ENCODE measurements around the gene AUTS2. TPM values are rescaled to one million over a fixed set of nuclear protein-coding genes. Genes with fewer than 3 reads are reported as not detected.

The AUTS2 gene
- 12.6 TPM for polyA plus RNA-seq (2012; ENCODE audit: missing spikeins)

- DNase-seq (ENCODE audit: insufficient read length) (peak; percentile 69), FAIRE-seq (peak; percentile 92)
- TF ChIP-seq POLR2AphosphoS5 (IDR thresholded peaks at IDR 0.05; ENCODE audit: low read depth, low read length) (no peak), TAF1 (IDR thresholded peaks at IDR 0.05; ENCODE audit: borderline replicate concordance, low read depth, low read length) (no peak), POLR2A (IDR thresholded peaks at IDR 0.05; ENCODE audit: low read depth, low read length) (no peak)
Measured at GRCh38 chr7:69598081-69598486, at the start of gene AUTS2. TSS of gene AUTS2 (plus strand) at chr7:69598475. CDS start at chr7:69599654, 1,179 bp downstream.

- DNase-seq (ENCODE audit: insufficient read length), result no peak
- FAIRE-seq, result no peak
- TF ChIP-seq POLR2AphosphoS5 (IDR thresholded peaks at IDR 0.05; ENCODE audit: low read depth, low read length) (no peak), POLR2A (IDR thresholded peaks at IDR 0.05; ENCODE audit: low read depth, low read length) (no peak), TAF1 (IDR thresholded peaks at IDR 0.05; ENCODE audit: borderline replicate concordance, low read depth, low read length) (no peak)
Measured at GRCh38 chr7:69550991-69551390, 47.3 kb upstream of the AUTS2 start.

GRCh38 chr7:69553190-69553589, 45.1 kb upstream of the AUTS2 start:
- TF ChIP-seq TAF1 (IDR thresholded peaks at IDR 0.05; ENCODE audit: borderline replicate concordance, low read depth, low read length) (no peak), POLR2A (IDR thresholded peaks at IDR 0.05; ENCODE audit: low read depth, low read length) (no peak), POLR2AphosphoS5 (IDR thresholded peaks at IDR 0.05; ENCODE audit: low read depth, low read length) (no peak)
- FAIRE-seq (no peak), DNase-seq (ENCODE audit: insufficient read length) (no peak)

GRCh38 chr7:69561266-69561960, 36.9 kb upstream of the AUTS2 start:
- TF ChIP-seq TAF1 (IDR thresholded peaks at IDR 0.05; ENCODE audit: borderline replicate concordance, low read depth, low read length), result no peak
- no peak for TF ChIP-seq POLR2A (IDR thresholded peaks at IDR 0.05; ENCODE audit: low read depth, low read length)
- no peak for TF ChIP-seq POLR2AphosphoS5 (IDR thresholded peaks at IDR 0.05; ENCODE audit: low read depth, low read length)
- no peak for FAIRE-seq
- no peak for DNase-seq (ENCODE audit: insufficient read length)

GRCh38 chr7:69564454-69565417, 33.5 kb upstream of the AUTS2 start:
- FAIRE-seq, result no peak
- no peak for DNase-seq (ENCODE audit: insufficient read length)
- TF ChIP-seq POLR2A (IDR thresholded peaks at IDR 0.05; ENCODE audit: low read depth, low read length), result no peak
- TF ChIP-seq POLR2AphosphoS5 (IDR thresholded peaks at IDR 0.05; ENCODE audit: low read depth, low read length), result no peak
- no peak for TF ChIP-seq TAF1 (IDR thresholded peaks at IDR 0.05; ENCODE audit: borderline replicate concordance, low read depth, low read length)

GRCh38 chr7:69567800-69568199, 30.5 kb upstream of the AUTS2 start:
- FAIRE-seq, result no peak
- no peak for TF ChIP-seq TAF1 (IDR thresholded peaks at IDR 0.05; ENCODE audit: borderline replicate concordance, low read depth, low read length)
- no peak for TF ChIP-seq POLR2A (IDR thresholded peaks at IDR 0.05; ENCODE audit: low read depth, low read length)
- no peak for TF ChIP-seq POLR2AphosphoS5 (IDR thresholded peaks at IDR 0.05; ENCODE audit: low read depth, low read length)
- DNase-seq (ENCODE audit: insufficient read length), result no peak

- TF ChIP-seq TAF1 (IDR thresholded peaks at IDR 0.05; ENCODE audit: borderline replicate concordance, low read depth, low read length) (no peak), POLR2A (IDR thresholded peaks at IDR 0.05; ENCODE audit: low read depth, low read length) (no peak), POLR2AphosphoS5 (IDR thresholded peaks at IDR 0.05; ENCODE audit: low read depth, low read length) (no peak)
- FAIRE-seq (no peak), DNase-seq (ENCODE audit: insufficient read length) (no peak)
Measured at GRCh38 chr7:69568266-69568665, 30.0 kb upstream of the AUTS2 start.

GRCh38 chr7:69575651-69576050, 22.6 kb upstream of the AUTS2 start:
- no peak for DNase-seq (ENCODE audit: insufficient read length)
- no peak for FAIRE-seq
- TF ChIP-seq POLR2AphosphoS5 (IDR thresholded peaks at IDR 0.05; ENCODE audit: low read depth, low read length) (no peak), POLR2A (IDR thresholded peaks at IDR 0.05; ENCODE audit: low read depth, low read length) (no peak), TAF1 (IDR thresholded peaks at IDR 0.05; ENCODE audit: borderline replicate concordance, low read depth, low read length) (no peak)

- no peak for DNase-seq (ENCODE audit: insufficient read length)
Measured at GRCh38 chr7:69577221-69577620, 21.1 kb upstream of the AUTS2 start.

GRCh38 chr7:69585169-69585568, 13.1 kb upstream of the AUTS2 start:
- no peak for DNase-seq (ENCODE audit: insufficient read length)
- FAIRE-seq, result no peak
- TF ChIP-seq TAF1 (IDR thresholded peaks at IDR 0.05; ENCODE audit: borderline replicate concordance, low read depth, low read length) (no peak), POLR2AphosphoS5 (IDR thresholded peaks at IDR 0.05; ENCODE audit: low read depth, low read length) (no peak), POLR2A (IDR thresholded peaks at IDR 0.05; ENCODE audit: low read depth, low read length) (no peak)

More at GRCh38 chr7:69577221-69577620, 21.1 kb upstream of the AUTS2 start:
- no peak for TF ChIP-seq POLR2A (IDR thresholded peaks at IDR 0.05; ENCODE audit: low read depth, low read length)
- TF ChIP-seq POLR2AphosphoS5 (IDR thresholded peaks at IDR 0.05; ENCODE audit: low read depth, low read length), result no peak
- TF ChIP-seq TAF1 (IDR thresholded peaks at IDR 0.05; ENCODE audit: borderline replicate concordance, low read depth, low read length), result no peak
- peak; percentile 33 for FAIRE-seq

- DNase-seq (ENCODE audit: insufficient read length) (no peak), FAIRE-seq (no peak)
- TF ChIP-seq POLR2A (IDR thresholded peaks at IDR 0.05; ENCODE audit: low read depth, low read length) (no peak), TAF1 (IDR thresholded peaks at IDR 0.05; ENCODE audit: borderline replicate concordance, low read depth, low read length) (no peak), POLR2AphosphoS5 (IDR thresholded peaks at IDR 0.05; ENCODE audit: low read depth, low read length) (no peak)
Measured at GRCh38 chr7:69586321-69586720, 12.0 kb upstream of the AUTS2 start.
